ENCODE measurements around the gene PRMT2. TPM values are rescaled to one million over a fixed set of nuclear protein-coding genes. Genes with fewer than 3 reads are reported as not detected.

Gene PRMT2
- total RNA-seq, 1 experiment from 2014 or later, result 59.9 TPM

GRCh38 chr21:46607636-46608035, 27.8 kb upstream of the PRMT2 start:
- no peak for DNase-seq

GRCh38 chr21:46608672-46609111, 26.8 kb upstream of the PRMT2 start:
- no peak overlapping the region for H3K4me3 ChIP-seq (ENCODE audit: insufficient read depth, low read depth, low read length)

More at GRCh38 chr21:46607636-46608035, 27.8 kb upstream of the PRMT2 start:
- Histone ChIP-seq H3K4me3 (ENCODE audit: insufficient read depth, low read depth, low read length) (no peak overlapping the region), H3K27me3 (ENCODE audit: control insufficient read depth, insufficient read depth, low read length) (no peaks in the 10 kb centered on the region), H3K36me3 (replicated peaks; ENCODE audit: control insufficient read depth, insufficient read depth, low read length) (no peaks in the 10 kb centered on the region)

GRCh38 chr21:46610018-46610701, 25.3 kb upstream of the PRMT2 start:
- no peak for DNase-seq
- Histone ChIP-seq H3K4me3 (ENCODE audit: insufficient read depth, low read depth, low read length) (no peak overlapping the region), H3K36me3 (replicated peaks; ENCODE audit: control insufficient read depth, insufficient read depth, low read length) (no peaks in the 10 kb centered on the region), H3K27me3 (ENCODE audit: control insufficient read depth, insufficient read depth, low read length) (no peaks in the 10 kb centered on the region)

More at GRCh38 chr21:46608672-46609111, 26.8 kb upstream of the PRMT2 start:
- H3K27me3 ChIP-seq (ENCODE audit: control insufficient read depth, insufficient read depth, low read length), result no peaks in the 10 kb centered on the region
- DNase-seq, result no peak
- H3K36me3 ChIP-seq (replicated peaks; ENCODE audit: control insufficient read depth, insufficient read depth, low read length), result no peaks in the 10 kb centered on the region

- no peak overlapping the region for H3K4me3 ChIP-seq (ENCODE audit: insufficient read depth, low read depth, low read length)
- no peak for DNase-seq
- H3K36me3 ChIP-seq (replicated peaks; ENCODE audit: control insufficient read depth, insufficient read depth, low read length), result no peaks in the 10 kb centered on the region
- no peaks in the 10 kb centered on the region for H3K27me3 ChIP-seq (ENCODE audit: control insufficient read depth, insufficient read depth, low read length)
Measured at GRCh38 chr21:46613391-46613790, 22.1 kb upstream of the PRMT2 start.

- Histone ChIP-seq H3K36me3 (replicated peaks; ENCODE audit: control insufficient read depth, insufficient read depth, low read length) (no peaks in the 10 kb centered on the region), H3K4me3 (ENCODE audit: insufficient read depth, low read depth, low read length) (no peak overlapping the region), H3K27me3 (ENCODE audit: control insufficient read depth, insufficient read depth, low read length) (no peaks in the 10 kb centered on the region)
- no peak for DNase-seq
Measured at GRCh38 chr21:46616050-46616449, 19.4 kb upstream of the PRMT2 start.

GRCh38 chr21:46616656-46617055, 18.8 kb upstream of the PRMT2 start:
- no peak for DNase-seq
- H3K36me3 ChIP-seq (replicated peaks; ENCODE audit: control insufficient read depth, insufficient read depth, low read length), result no peaks in the 10 kb centered on the region
- H3K4me3 ChIP-seq (ENCODE audit: insufficient read depth, low read depth, low read length), result no peak overlapping the region
- H3K27me3 ChIP-seq (ENCODE audit: control insufficient read depth, insufficient read depth, low read length), result no peaks in the 10 kb centered on the region

- no peak for DNase-seq
- Histone ChIP-seq H3K36me3 (replicated peaks; ENCODE audit: control insufficient read depth, insufficient read depth, low read length) (no peaks in the 10 kb centered on the region), H3K4me3 (ENCODE audit: insufficient read depth, low read depth, low read length) (no peak overlapping the region), H3K27me3 (ENCODE audit: control insufficient read depth, insufficient read depth, low read length) (no peaks in the 10 kb centered on the region)
Measured at GRCh38 chr21:46617267-46618051, 18.0 kb upstream of the PRMT2 start.

GRCh38 chr21:46618738-46619379, 16.6 kb upstream of the PRMT2 start:
- Histone ChIP-seq H3K27me3 (ENCODE audit: control insufficient read depth, insufficient read depth, low read length) (no peaks in the 10 kb centered on the region), H3K4me3 (ENCODE audit: insufficient read depth, low read depth, low read length) (no peak overlapping the region), H3K36me3 (replicated peaks; ENCODE audit: control insufficient read depth, insufficient read depth, low read length) (no peaks in the 10 kb centered on the region)
- no peak for DNase-seq

- Histone ChIP-seq H3K36me3 (replicated peaks; ENCODE audit: control insufficient read depth, insufficient read depth, low read length) (no peaks in the 10 kb centered on the region), H3K27me3 (ENCODE audit: control insufficient read depth, insufficient read depth, low read length) (no peaks in the 10 kb centered on the region), H3K4me3 (ENCODE audit: insufficient read depth, low read depth, low read length) (no peak overlapping the region)
- DNase-seq, result no peak
Measured at GRCh38 chr21:46619846-46620245, 15.6 kb upstream of the PRMT2 start.

GRCh38 chr21:46620846-46621245, 14.6 kb upstream of the PRMT2 start:
- Histone ChIP-seq H3K36me3 (replicated peaks; ENCODE audit: control insufficient read depth, insufficient read depth, low read length) (no peaks in the 10 kb centered on the region), H3K4me3 (ENCODE audit: insufficient read depth, low read depth, low read length) (no peak overlapping the region), H3K27me3 (ENCODE audit: control insufficient read depth, insufficient read depth, low read length) (no peaks in the 10 kb centered on the region)
- DNase-seq, result no peak

- H3K36me3 ChIP-seq (replicated peaks; ENCODE audit: control insufficient read depth, insufficient read depth, low read length), result no peaks in the 10 kb centered on the region
- no peaks in the 10 kb centered on the region for H3K27me3 ChIP-seq (ENCODE audit: control insufficient read depth, insufficient read depth, low read length)
- DNase-seq, result no peak
- H3K4me3 ChIP-seq (ENCODE audit: insufficient read depth, low read depth, low read length), result no peak overlapping the region
Measured at GRCh38 chr21:46621457-46622182, 13.9 kb upstream of the PRMT2 start.

- H3K36me3 ChIP-seq (replicated peaks; ENCODE audit: control insufficient read depth, insufficient read depth, low read length), result no peaks in the 10 kb centered on the region
- peak; percentile 58 for DNase-seq
- H3K4me3 ChIP-seq (ENCODE audit: insufficient read depth, low read depth, low read length), result no peak overlapping the region
- no peaks in the 10 kb centered on the region for H3K27me3 ChIP-seq (ENCODE audit: control insufficient read depth, insufficient read depth, low read length)
Measured at GRCh38 chr21:46622226-46622625, 13.2 kb upstream of the PRMT2 start.

GRCh38 chr21:46624050-46624449, 11.4 kb upstream of the PRMT2 start:
- Histone ChIP-seq H3K4me3 (ENCODE audit: insufficient read depth, low read depth, low read length) (no peak overlapping the region), H3K36me3 (replicated peaks; ENCODE audit: control insufficient read depth, insufficient read depth, low read length) (no peaks in the 10 kb centered on the region), H3K27me3 (ENCODE audit: control insufficient read depth, insufficient read depth, low read length) (no peaks in the 10 kb centered on the region)
- no peak for DNase-seq

- Histone ChIP-seq H3K4me3 (ENCODE audit: insufficient read depth, low read depth, low read length) (no peak overlapping the region), H3K27me3 (ENCODE audit: control insufficient read depth, insufficient read depth, low read length) (no peaks in the 10 kb centered on the region), H3K36me3 (replicated peaks; ENCODE audit: control insufficient read depth, insufficient read depth, low read length) (no peaks in the 10 kb centered on the region)
- DNase-seq, result no peak
Measured at GRCh38 chr21:46625759-46626158, 9.7 kb upstream of the PRMT2 start.
